ENCODE results near the gene GNAS.
"Not testable (repeated sequence)": the region's sequence is repeated elsewhere in the genome, so short reads cannot be mapped to it uniquely, and the experiment has no call there.

GNAS gene

DNA sequence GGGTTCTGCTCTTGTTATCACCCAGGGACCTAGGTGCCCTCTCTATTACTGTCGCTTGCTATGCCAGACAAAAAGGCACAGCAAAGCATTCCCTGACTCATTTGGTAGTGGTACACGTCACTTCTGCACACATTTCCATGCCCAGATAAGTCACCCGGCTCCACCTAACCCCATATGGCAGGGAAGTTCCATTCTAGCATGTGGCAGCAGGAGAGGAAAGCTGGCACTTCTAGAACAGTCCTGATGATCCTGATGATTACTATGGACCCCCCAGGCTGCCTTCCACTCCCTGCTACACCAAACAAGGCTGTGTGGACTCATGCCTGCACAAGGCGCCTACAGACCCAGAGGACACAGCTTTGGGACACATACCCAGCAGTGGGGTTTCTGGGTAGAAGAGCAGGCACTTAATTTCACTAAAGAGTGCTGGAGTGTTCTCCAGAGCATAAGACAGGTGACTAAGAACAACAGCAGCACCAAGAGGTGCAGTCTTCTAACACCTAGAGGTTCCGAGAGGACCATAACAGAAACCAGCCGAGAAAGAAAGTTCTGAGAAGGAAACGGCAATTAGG, 75.1 kb downstream of the GNAS start:
- DNase-seq (ENCODE audit: low read depth in 2 of 2), result no peak

DNA sequence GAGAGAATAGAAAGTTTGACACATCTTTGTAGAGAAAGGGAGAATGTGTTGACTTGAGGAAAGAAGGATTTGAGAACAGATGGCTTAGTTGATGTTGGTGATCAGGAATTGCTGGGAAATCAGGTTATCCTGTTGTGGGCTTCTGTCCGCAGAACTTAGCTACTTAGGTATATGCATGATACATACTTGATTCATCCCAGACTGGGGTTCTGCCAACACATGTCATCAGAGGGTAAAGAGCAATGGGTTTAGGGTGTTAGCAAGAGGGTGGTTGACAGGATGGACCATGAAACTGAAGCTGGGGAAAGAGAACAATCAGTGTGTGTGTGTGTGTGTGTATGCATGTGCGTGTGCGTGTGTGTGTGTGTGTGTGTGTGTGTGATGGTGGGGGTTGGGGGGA, 78.0 kb downstream of the GNAS start:
- DNase-seq (ENCODE audit: low read depth in 2 of 2), result no peak

DNA sequence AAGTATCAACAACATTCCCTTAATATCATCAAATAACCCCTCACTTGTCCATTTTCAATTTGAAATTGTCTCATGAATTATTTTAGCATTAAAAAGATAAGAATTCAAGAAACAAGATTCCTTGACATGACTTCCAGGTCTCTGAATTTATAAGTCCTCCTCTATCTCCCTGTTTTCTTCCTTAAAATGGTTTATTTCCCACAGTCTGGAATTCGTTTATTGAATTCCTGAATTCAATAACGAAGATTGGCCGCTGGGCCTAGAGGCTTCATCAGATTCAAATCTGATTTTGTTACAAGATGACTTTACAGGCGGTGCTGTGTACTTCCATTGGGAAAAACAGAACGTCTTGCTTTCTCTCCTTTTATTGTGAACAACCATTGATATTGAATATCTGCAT, 79.7 kb downstream of the GNAS start:
- no peak for DNase-seq (ENCODE audit: low read depth in 2 of 2)

DNA sequence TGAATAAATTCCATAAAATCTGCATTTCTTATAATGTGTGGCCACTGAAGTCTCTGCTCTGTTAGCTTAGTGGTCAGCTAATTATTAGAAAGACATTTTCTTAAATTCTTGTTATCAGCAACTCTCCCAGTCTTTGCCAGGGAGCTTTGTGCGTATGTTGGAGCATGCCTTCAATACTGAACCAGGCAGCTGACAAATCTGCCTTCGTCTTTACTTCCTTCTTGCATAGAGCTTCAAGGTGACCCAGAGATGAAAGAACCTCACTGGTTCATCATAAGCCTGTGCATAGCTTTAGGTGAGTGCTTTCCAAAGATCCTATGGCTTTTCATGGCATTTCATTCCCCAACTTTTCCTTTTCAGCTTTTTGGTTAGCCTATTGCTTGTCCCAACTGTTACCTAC, 85.6 kb downstream of the GNAS start:
- no peak for DNase-seq (ENCODE audit: low read depth in 2 of 2)

DNA sequence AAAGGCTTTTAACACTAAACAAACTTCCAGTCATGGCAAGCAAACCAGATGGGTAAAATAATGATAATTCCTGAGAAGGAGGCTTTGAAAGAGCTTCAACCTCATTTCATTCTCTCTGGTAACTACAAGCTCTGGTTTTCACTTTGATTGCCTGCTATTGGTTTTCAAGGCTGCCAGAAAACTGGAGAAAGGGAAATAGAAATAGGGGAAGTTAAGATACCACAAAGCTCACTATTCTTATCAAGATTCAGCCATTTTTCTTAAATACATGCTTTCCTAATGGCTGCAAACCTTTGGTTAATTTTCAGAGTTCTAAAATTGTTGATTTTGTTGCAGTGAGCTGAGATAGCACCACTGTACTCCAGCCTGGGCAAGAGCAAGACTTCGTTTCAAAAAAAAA, 86.0 kb downstream of the GNAS start:
- DNase-seq (ENCODE audit: low read depth in 2 of 2), result no peak

DNA sequence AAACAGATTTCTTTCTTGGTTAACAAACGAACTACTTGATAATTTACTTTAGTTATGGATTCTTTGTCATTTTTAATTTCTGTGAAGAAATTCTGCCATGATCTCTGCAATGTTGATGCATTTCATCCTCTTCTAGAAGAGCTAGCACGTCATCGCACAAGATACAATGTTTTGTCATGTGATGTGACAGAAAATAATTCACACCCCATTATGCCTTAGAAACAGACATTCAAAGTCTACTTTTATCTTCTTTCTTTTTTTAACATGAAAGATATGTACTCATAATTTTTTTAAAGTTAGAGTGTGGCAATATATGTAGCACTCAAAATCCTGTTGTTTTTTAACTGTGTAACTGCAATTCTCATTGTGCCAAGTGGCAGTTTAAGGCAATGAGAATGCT, 89.0 kb downstream of the GNAS start:
- DNase-seq (ENCODE audit: low read depth in 2 of 2), result no peak

DNA sequence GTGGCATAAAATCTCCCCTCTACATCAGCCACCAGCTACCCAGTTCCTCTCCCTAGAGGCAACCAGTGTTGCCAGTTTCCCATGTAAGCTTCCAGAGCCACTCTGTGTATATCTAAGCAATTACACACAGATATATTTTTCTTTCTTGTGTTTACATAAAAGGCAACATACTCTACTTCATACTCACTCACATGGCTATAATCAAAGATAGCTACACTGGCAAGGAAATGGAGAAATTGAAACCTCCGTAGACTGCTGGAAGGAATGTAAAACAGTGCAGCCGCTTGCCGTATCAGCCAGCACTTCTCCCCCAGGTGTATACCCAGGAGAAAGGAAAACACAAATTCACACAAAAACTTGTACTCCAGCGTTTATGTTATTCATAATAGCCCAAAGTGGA, 90.0 kb downstream of the GNAS start:
- DNase-seq (ENCODE audit: low read depth in 2 of 2), result no peak

DNA sequence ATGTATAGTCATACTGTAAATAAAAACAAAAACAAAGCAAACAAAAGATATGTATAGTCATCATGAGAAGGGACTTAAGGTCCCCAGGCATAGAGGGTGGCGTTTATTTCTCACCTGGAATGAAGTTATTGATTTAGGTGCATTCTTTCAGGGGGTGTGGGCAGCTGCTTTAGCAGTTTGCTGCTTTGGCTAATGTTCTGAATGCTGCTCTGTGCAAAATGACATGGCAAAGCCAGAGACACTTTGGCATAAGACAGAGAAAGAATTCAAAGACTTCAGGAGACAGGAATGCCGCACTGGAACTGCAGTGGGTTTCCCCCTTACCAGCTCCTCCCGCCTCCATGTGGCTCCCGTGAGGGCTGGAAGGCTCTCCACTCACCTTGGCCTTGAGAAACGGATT, 92.1 kb downstream of the GNAS start:
- DNase-seq (ENCODE audit: low read depth in 2 of 2), result no peak

DNA sequence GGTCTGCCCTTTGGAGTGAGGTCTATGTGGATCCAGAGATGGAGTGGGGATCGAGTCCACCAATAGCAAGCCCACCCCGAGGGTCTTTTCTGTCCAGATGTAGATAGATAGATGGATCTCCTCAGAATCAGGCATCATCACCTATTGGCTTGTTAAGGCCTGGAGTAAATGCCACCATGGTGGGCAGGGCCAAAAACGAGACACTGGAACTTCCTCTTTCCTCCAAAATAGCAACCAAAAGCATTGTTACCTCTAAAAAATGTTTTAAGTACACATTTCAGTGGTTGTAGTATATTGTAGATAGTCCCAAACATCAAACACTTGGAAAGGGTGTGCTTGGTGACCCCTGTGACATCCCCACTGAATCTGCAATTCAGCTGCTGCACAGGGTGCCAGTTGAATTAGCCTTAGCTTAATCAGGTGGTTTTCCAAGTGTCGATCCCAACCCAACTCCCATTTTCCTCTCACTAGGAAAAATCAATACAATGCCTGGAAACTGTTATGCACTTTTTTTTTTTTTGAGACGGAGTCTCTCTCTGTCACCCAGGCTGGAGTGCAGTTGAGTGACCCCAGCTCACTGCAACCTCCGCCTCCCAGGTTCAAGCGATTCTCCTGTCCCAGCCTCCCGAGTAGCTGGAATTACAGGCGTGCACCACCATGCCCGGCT, 93.6 kb downstream of the GNAS start:
- no peak for DNase-seq (ENCODE audit: low read depth in 2 of 2)

DNA sequence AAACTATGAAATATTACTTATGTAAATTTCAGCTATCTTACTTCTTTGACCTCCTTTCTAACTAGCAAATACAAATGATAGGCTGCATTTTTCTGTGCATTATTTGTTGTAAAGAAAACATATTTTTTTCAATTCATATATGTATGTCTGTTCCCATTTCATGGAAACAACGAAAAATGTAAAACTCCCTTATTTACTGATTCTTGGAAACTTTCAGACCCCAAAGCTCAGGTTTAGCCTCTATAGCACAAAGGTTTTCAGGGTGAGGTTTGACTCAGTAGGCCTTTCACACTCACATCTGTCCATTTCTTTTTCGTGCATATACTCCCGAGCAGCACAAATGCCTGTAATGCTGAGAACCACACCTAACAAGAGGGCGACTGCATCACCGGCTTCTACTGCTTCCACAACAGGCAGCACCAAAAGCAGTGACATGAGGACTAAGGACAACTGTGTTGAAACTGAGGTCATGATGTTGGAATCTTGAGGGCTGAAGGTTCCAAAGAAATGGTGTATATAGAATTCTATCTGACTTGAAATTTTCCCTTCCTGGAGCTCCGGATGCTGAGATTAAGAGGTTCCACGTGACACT, 95.4 kb downstream of the GNAS start:
- not testable (repeated sequence) for DNase-seq (ENCODE audit: low read depth in 2 of 2)

DNA sequence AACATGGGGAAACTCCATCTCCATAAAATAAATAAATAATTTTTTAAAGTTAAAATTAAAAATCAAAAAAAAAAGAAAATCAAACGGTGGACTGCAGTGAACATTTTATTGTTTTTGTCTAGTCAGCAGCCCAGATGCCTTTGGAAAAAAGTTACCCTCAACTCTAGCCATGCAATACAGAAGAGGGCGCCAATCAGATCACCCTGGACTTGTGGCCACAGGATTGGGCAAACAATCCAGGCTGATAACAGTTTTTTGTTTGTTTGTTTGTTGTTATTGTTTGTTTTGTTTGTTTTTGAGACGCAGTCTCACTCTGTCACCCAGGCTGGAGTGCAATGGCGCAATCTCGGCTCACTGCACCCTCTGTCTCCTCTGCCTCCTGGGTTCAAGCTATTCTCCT, 98.1 kb downstream of the GNAS start:
- no peak for DNase-seq (ENCODE audit: low read depth in 2 of 2)

DNA sequence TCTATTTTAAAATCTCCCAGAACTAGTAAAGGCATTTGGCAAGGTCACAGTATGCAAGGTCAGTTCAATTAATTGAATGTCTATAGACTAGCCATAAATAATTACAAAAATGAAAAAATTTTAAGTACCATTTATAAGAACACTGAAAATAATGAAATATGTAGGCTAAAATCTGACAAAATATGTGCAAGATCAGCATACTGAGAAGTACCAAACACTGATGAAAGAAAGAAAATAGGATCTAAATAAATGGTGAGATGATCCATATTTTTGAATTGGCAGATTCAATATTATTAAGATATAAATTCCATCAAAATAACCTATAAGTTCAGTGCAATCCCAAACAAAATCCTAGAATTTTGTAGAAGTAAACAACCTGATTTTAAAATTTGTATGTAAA, 100.5 kb downstream of the GNAS start:
- no peak for DNase-seq (ENCODE audit: low read depth in 2 of 2)

DNA sequence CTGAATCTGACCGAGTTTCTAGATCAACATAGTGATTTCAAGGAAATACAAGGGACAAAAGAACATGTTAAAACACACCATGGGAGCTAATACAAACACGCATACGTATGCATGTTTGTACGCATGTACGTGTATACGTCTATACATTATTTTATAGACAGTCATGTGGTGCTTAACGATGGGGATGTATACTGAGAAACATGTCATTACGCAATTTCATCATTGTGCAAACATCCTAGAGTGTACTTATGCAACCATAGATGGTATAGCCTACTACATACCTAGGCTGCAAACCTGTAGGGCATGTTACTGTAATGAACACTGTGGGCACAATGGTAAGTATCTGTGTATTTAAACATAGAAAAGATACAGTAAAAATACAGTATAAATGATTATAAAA, 103.6 kb downstream of the GNAS start:
- DNase-seq (ENCODE audit: low read depth in 2 of 2), result no peak

DNA sequence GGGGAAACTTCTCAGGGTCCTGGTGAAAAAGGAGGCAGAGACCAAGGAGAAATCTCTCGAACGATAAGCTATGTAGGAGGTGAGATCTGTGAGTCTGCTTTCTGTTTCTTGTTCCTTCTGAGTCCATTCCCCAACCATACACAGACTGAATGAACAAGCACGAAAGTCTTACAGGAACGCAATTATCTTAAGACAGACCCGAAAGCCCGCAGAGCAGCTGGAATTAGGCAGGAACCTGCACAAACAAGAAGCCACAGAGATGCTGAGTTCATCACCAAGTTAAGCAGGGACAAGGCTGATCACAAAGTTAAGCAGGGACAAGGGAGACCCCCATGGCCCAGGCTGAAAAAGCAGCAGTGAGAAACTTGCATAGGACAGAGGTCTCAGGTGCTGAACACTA, 107.1 kb downstream of the GNAS start:
- DNase-seq (ENCODE audit: low read depth in 2 of 2), result no peak
